ENCODE data around the gene GAK.

The GAK gene

DNA sequence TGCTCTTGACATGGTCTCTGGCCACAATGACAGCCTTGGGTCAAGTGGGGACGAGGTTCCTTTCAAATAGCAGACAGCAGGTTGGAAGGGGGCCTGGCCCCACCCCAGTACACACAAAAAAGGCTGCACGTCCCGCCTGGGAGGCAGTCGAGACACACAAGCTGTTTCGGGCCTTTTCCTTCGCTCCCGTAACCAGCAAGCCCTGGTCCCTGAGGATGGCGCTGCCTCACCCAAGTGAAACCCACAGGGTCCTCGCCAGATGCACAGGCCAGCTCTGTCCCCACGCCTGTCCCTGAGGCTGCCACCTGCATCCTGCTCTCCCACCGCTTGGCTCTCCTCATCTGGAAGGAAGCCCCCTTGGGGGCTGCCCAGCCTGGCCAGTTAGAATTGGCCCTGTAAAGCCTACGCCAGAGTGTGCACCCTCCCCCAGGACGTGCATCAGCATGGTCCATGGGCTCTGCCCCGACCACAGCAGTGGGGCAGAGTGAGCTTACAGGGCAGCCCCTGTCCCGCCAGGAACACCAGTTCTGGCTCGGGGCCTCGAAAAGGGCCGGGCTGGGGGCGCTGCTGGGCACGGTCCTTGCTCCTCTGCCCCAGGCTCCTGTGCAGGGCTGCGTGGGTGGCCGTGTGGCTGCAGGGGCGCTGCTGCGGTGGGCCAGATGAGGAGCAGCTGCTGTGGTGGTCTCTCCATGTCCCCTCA lies 108.2 kb downstream of the GAK start:
- Histone ChIP-seq H3K27ac (ENCODE audit: low read depth, low read length) (no peak overlapping the region), H3K27me3 (ENCODE audit: control insufficient read depth in 1 of 2, insufficient read depth in 2 of 2, low read length in 2 of 2) (peaks cover 43 to 57% of the 10 kb centered on the region in 2 donors), H3K4me1 (ENCODE audit: control insufficient read depth in 1 of 2, insufficient read depth in 2 of 2, low read length in 2 of 2) (no peaks in the 10 kb centered on the region), H3K36me3 (ENCODE audit: control insufficient read depth in 1 of 2, insufficient read depth in 2 of 2, low read length in 2 of 2) (no peaks in the 10 kb centered on the region), H3K9ac (ENCODE audit: low read depth in 1 of 2, low read length in 2 of 2) (no peak overlapping the region), H3K4me3 (ENCODE audit: low read depth in 1 of 2, low read length in 2 of 2) (no peak overlapping the region), H3K9me3 (ENCODE audit: control insufficient read depth in 1 of 2, low read length in 2 of 2) (no peaks in the 10 kb centered on the region)

DNA sequence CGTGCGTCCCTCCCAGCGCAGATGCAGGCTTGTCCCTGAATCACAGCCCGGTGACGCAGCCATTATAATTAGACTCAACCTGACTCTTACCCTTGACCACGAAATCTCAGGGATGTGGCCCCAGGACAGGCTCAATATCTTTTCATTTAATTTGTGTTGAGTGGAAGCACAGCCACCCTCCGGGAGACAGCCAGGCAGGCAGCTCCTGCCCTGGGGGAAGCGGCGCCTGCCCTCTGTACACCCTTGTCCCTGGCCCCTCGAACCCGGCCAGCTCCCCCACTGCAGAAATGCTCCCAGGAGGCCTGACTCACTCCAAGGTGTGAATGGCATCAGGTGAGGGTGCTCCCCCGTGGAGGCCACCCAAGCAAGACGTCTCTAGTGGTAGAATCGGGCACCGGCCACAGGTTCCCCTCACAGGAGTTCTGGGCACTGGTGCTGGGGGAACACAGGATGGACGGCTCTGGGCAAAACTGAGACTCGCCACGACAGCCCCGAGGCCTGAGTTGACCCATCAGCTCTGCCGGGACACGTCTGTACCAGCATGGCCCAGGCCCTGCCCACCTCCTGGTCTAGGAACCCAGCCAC lies 108.8 kb downstream of the GAK start:
- H3K9me3 ChIP-seq (ENCODE audit: control insufficient read depth in 1 of 2, low read length in 2 of 2), result no peaks in the 10 kb centered on the region
- H3K4me1 ChIP-seq (ENCODE audit: control insufficient read depth in 1 of 2, insufficient read depth in 2 of 2, low read length in 2 of 2), result no peaks in the 10 kb centered on the region
- no peak overlapping the region for H3K27ac ChIP-seq (ENCODE audit: low read depth, low read length)
- no peaks in the 10 kb centered on the region for H3K36me3 ChIP-seq (ENCODE audit: control insufficient read depth in 1 of 2, insufficient read depth in 2 of 2, low read length in 2 of 2)
- peaks cover 39 to 51% of the 10 kb centered on the region in 2 donors for H3K27me3 ChIP-seq (ENCODE audit: control insufficient read depth in 1 of 2, insufficient read depth in 2 of 2, low read length in 2 of 2)
- H3K4me3 ChIP-seq (ENCODE audit: low read depth in 1 of 2, low read length in 2 of 2), result no peak overlapping the region
- H3K9ac ChIP-seq (ENCODE audit: low read depth in 1 of 2, low read length in 2 of 2), result no peak overlapping the region

DNA sequence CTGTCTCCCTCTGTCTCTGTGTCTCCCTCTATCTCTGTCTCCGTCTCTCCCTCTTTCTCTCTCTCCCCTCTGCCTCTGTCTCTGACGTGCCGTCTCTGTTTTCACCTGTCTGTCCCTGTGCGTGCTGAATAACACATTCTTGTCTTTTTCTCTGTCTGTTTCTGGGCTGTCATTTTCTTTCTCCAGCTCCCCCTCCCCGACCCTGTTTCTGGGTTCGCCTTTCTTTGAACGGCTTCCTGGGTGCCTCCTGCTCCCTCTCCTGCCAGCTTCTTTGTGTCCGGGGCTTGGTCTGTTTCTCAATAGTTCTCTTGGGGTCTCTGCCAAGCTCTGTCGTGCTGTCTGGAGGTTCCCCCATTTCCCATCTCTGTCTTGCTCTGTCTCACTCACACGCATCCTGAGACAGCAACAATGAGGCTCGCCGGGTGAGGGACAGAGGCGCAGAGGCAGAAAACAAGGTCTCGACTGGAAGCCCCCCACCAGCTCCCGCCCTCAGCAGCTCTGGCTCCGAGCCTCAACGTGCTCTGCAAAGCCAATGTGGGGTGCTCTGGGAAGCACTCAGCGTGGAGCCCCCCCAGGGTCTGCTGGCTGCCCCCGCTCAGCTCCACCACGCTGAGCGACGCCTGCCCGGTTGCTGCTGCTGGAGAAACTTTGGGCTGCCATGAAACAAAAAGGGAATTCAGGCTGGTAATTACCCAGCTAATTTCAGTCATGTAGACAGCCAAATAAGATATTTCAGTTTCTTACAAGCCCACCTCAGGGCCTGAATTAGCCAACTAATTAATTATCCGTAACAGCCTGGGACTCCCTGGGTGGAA lies 109.5 kb downstream of the GAK start:
- Histone ChIP-seq H3K4me1 (ENCODE audit: control insufficient read depth in 1 of 2, insufficient read depth in 2 of 2, low read length in 2 of 2) (no peaks in the 10 kb centered on the region), H3K36me3 (ENCODE audit: control insufficient read depth in 1 of 2, insufficient read depth in 2 of 2, low read length in 2 of 2) (no peaks in the 10 kb centered on the region), H3K27me3 (ENCODE audit: control insufficient read depth in 1 of 2, insufficient read depth in 2 of 2, low read length in 2 of 2) (peaks cover 32 to 46% of the 10 kb centered on the region in 2 donors), H3K4me3 (ENCODE audit: low read depth in 1 of 2, low read length in 2 of 2) (no peak overlapping the region), H3K9me3 (ENCODE audit: control insufficient read depth in 1 of 2, low read length in 2 of 2) (no peaks in the 10 kb centered on the region), H3K9ac (ENCODE audit: low read depth in 1 of 2, low read length in 2 of 2) (no peak overlapping the region), H3K27ac (ENCODE audit: low read depth, low read length) (no peak overlapping the region)

DNA sequence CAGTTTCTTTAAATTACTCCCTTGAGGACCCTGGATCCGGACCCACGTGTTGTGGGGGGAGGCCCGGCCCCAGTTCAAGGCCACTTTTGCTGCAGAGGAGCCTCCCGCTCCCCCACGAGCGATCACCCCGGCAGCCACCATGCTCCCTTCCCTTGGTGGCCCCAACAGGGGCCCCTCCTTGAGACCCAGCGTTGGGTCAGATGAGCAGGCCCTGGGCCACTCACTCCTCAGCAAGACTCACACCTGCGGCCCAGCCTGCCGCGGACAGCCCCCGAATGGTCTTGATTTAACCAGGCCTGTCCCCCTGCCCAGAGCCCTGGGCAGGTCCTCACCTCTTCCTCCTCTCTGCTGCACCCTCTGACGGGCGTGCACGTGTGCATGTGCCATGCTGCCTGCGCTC lies 110.5 kb downstream of the GAK start:
- Histone ChIP-seq H3K9ac (ENCODE audit: low read depth in 1 of 2, low read length in 2 of 2) (no peak overlapping the region), H3K27me3 (ENCODE audit: control insufficient read depth in 1 of 2, insufficient read depth in 2 of 2, low read length in 2 of 2) (peaks cover 28 to 41% of the 10 kb centered on the region in 2 donors), H3K9me3 (ENCODE audit: control insufficient read depth in 1 of 2, low read length in 2 of 2) (no peaks in the 10 kb centered on the region), H3K4me1 (ENCODE audit: control insufficient read depth in 1 of 2, insufficient read depth in 2 of 2, low read length in 2 of 2) (no peaks in the 10 kb centered on the region), H3K27ac (ENCODE audit: low read depth, low read length) (no peak overlapping the region), H3K4me3 (ENCODE audit: low read depth in 1 of 2, low read length in 2 of 2) (no peak overlapping the region), H3K36me3 (ENCODE audit: control insufficient read depth in 1 of 2, insufficient read depth in 2 of 2, low read length in 2 of 2) (no peaks in the 10 kb centered on the region)

DNA sequence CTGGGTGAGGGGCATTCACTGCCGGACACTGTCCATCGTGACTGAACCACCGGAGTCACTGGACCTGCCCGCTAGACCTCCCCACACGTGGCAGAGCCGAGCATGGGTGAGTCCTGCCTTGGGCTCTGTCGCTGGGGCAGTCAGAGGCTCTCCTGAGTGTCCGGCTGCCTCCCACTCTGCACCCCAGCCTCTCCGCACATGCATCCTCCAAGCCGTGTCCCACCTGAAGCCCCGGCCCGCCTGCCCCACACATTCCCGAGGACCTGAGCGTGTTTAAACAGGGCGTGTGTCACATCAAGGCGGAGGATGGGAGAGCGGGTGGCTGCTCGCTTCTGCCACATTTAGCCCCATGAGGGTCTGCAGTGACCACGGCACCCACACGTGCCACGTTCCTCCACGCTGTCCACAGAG lies 110.9 kb downstream of the GAK start:
- no peak overlapping the region for H3K27ac ChIP-seq (ENCODE audit: low read depth, low read length)
- no peak overlapping the region for H3K9ac ChIP-seq (ENCODE audit: low read depth in 1 of 2, low read length in 2 of 2)
- peaks cover 28 to 41% of the 10 kb centered on the region in 2 donors for H3K27me3 ChIP-seq (ENCODE audit: control insufficient read depth in 1 of 2, insufficient read depth in 2 of 2, low read length in 2 of 2)
- H3K36me3 ChIP-seq (ENCODE audit: control insufficient read depth in 1 of 2, insufficient read depth in 2 of 2, low read length in 2 of 2), result no peaks in the 10 kb centered on the region
- no peaks in the 10 kb centered on the region for H3K4me1 ChIP-seq (ENCODE audit: control insufficient read depth in 1 of 2, insufficient read depth in 2 of 2, low read length in 2 of 2)
- no peaks in the 10 kb centered on the region for H3K9me3 ChIP-seq (ENCODE audit: control insufficient read depth in 1 of 2, low read length in 2 of 2)
- H3K4me3 ChIP-seq (ENCODE audit: low read depth in 1 of 2, low read length in 2 of 2), result no peak overlapping the region

DNA sequence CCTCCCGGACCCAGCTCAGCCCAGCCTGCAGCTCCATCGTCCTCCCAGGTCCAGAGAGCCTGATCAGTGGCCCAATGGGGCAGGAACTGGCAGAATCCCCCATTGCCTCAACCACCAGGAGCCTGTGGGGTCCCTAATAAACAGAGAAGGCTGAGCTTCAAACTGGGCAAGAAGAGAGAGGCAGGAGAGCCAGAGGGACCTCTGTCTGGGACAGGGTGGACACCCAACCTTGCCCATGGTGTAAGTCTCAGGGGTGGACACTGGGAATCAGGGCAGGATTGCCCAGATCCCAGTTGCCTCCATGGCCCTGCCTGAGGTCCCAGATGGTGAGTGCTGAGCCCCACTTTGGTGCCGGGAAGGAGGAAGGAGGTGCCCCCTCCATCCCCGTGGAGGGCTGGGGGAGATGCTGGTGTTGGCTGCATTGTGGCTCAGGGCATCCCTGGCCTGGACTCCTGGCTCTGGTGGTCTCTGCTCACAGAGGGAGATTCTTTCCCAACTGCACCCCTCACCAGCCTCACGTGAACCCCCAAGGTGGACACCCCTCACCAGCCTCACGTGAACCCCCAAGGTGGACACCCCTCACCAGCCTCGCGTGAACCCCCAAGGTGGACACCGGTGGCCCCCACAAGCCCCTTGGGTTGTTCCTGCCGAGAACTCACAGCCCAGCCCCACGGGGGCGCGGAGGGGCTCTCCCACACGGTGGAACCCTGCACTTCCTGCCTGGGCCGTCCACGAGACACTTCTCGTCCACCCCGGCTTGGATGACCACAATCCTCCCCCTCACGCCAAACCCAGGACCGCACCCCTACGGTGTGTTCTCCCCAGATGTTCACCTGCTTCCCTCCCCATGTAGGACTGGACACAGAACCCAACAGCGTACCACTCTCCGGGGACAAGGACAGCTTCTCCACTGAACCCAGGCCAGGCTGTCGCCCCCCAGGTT lies 111.6 kb downstream of the GAK start:
- peaks cover 0 to under 1% of the 10 kb centered on the region in 2 donors for H3K4me1 ChIP-seq (ENCODE audit: control insufficient read depth in 1 of 2, insufficient read depth in 2 of 2, low read length in 2 of 2)
- no peaks in the 10 kb centered on the region for H3K36me3 ChIP-seq (ENCODE audit: control insufficient read depth in 1 of 2, insufficient read depth in 2 of 2, low read length in 2 of 2)
- H3K27ac ChIP-seq (ENCODE audit: low read depth, low read length), result no peak overlapping the region
- peaks cover 28 to 41% of the 10 kb centered on the region in 2 donors for H3K27me3 ChIP-seq (ENCODE audit: control insufficient read depth in 1 of 2, insufficient read depth in 2 of 2, low read length in 2 of 2)
- H3K9ac ChIP-seq (ENCODE audit: low read depth in 1 of 2, low read length in 2 of 2), result no peak overlapping the region
- no peaks in the 10 kb centered on the region for H3K9me3 ChIP-seq (ENCODE audit: control insufficient read depth in 1 of 2, low read length in 2 of 2)
- H3K4me3 ChIP-seq (ENCODE audit: low read depth in 1 of 2, low read length in 2 of 2), result no peak overlapping the region

DNA sequence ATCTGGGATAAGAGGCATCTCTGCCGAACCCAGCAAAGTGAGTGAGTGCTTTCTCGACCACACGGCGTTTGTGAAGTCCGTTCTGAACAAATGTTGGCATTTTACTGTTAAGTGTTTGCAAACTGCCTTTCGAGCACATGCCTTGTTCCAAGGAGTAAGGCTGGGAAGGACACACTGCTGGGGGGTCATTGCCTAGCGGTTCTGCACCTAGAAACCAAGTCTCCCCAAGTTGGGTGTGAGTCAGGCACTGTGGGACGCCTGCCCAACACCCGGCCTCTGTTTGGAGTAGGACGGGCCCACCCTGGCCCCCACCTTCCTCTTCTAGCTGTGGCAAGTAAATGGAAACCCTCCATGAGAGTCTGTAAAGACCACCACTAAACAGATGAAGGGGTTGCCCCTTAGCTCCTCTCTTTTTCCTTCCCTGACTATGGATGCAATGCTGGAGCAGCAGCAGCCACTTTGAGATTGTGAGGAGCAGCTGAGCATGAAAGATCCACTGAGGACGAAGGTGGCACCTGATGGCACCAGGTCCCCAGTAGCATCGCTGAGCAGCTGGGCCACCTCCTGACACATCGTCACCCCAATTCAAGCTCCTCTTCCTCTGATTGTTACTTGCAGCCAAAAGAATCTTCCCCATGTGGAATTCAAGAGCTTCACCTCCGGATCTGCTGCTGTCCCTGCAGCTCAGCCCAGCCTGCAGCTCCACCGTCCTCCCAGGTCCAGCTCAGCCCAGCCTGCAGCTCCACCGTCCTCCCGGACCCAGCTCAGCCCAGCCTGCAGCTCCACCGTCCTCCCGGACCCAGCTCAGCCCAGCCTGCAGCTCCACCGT lies 112.5 kb downstream of the GAK start:
- no peak overlapping the region for H3K9ac ChIP-seq (ENCODE audit: low read depth in 1 of 2, low read length in 2 of 2)
- H3K4me3 ChIP-seq (ENCODE audit: low read depth in 1 of 2, low read length in 2 of 2), result no peak overlapping the region
- H3K36me3 ChIP-seq (ENCODE audit: control insufficient read depth in 1 of 2, insufficient read depth in 2 of 2, low read length in 2 of 2), result no peaks in the 10 kb centered on the region
- H3K27me3 ChIP-seq (ENCODE audit: control insufficient read depth in 1 of 2, insufficient read depth in 2 of 2, low read length in 2 of 2), result peaks cover 19 to 40% of the 10 kb centered on the region in 2 donors
- peaks cover 0 to 4% of the 10 kb centered on the region in 2 donors for H3K4me1 ChIP-seq (ENCODE audit: control insufficient read depth in 1 of 2, insufficient read depth in 2 of 2, low read length in 2 of 2)
- no peak overlapping the region for H3K27ac ChIP-seq (ENCODE audit: low read depth, low read length)
- H3K9me3 ChIP-seq (ENCODE audit: control insufficient read depth in 1 of 2, low read length in 2 of 2), result no peaks in the 10 kb centered on the region

DNA sequence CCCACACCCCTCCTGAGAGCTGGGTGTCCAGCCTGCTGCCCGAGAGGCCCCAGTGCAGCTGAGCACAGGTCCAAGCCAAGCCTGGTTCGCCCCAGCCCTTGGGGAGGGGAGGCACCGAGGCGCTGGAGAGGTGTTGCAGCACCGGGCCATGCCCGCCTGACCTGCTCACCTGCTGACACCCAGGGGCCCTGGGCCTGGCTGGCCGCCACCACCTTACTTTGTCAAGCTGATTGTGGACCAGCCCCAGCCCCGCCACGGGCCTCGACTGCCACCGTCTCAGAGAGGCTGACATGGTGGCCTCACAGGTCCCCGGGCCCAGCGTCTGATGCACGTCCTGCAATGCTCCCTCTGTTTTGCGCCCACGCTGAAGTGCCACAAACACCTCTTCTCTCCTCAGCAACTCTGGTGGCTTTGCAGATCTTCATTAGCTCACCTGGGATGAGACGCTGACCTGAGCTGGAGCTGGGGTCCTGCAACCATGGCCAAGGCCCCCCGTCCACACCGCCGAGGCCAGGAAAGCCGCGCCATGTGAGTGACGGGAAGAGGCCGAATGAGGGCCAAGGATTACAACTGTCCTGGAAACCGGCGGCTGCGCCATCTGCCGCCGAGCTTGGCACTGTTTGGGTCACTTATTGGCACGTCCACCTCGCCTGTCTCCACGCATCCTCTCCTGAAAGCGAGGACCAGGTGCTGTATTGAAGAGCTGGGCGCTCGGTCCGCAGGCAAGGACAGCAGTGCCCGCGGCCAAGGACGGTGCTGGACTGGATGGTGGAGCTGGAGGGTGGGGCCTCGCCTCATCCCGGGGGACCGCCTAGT lies 113.8 kb downstream of the GAK start:
- no peak overlapping the region for H3K9ac ChIP-seq (ENCODE audit: low read depth in 1 of 2, low read length in 2 of 2)
- H3K27me3 ChIP-seq (ENCODE audit: control insufficient read depth in 1 of 2, insufficient read depth in 2 of 2, low read length in 2 of 2), result peaks cover 6 to 29% of the 10 kb centered on the region in 2 donors
- no peak overlapping the region for H3K27ac ChIP-seq (ENCODE audit: low read depth, low read length)
- no peak overlapping the region for H3K4me3 ChIP-seq (ENCODE audit: low read depth in 1 of 2, low read length in 2 of 2)
- H3K9me3 ChIP-seq (ENCODE audit: control insufficient read depth in 1 of 2, low read length in 2 of 2), result no peaks in the 10 kb centered on the region
- H3K4me1 ChIP-seq (ENCODE audit: control insufficient read depth in 1 of 2, insufficient read depth in 2 of 2, low read length in 2 of 2), result peaks cover 0 to 4% of the 10 kb centered on the region in 2 donors
- no peaks in the 10 kb centered on the region for H3K36me3 ChIP-seq (ENCODE audit: control insufficient read depth in 1 of 2, insufficient read depth in 2 of 2, low read length in 2 of 2)

Measured in duodenal mucosa (tissue), 2 donors.